Body of pancreas (tissue), 4 donors: Measurements from ENCODE around the gene LRRC1.

Experiments
- POLR2A ChIP-seq, 3 donors: fragments of 450-650 bp; IDR thresholded peaks; one replicate each; pipeline ENCODE4 v1.6.1; 2016; ENCODE audit warnings: antibody characterized with exemption in 3 of 3, mild to moderate bottlenecking in 2 of 3
- TF ChIP-seq, protein P1 (sequence below), 7 experiments: fragments of 450-650 bp in 4 of 7; fragments of 200-600 bp in 3 of 7; sonication (generic) in 3 of 7; IDR thresholded peaks; one replicate each; pipeline ENCODE4 v1.5.1; 2016 to 2019; ENCODE audit warnings: antibody characterized with exemption in 7 of 7

DNA sequence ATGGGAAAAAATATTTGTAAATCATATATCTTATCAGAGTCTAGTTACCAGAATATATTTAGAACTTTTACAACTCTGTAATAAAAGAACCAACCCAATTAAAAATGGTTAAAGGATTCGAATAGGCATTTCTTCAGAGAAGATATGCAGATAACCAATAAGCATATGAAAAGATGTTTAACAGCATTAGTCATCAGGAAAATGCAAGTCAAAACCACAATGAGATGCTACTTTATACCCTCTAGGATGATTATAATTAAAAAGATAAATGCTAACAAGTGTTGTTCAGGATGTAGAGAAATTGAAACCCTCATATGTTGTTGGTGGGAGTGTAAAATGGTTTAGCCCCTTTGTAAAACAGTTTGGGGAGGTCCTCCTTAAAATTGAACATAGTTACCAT lies 94.1 kb downstream of the LRRC1 start:
- TF ChIP-seq, protein P1, sequence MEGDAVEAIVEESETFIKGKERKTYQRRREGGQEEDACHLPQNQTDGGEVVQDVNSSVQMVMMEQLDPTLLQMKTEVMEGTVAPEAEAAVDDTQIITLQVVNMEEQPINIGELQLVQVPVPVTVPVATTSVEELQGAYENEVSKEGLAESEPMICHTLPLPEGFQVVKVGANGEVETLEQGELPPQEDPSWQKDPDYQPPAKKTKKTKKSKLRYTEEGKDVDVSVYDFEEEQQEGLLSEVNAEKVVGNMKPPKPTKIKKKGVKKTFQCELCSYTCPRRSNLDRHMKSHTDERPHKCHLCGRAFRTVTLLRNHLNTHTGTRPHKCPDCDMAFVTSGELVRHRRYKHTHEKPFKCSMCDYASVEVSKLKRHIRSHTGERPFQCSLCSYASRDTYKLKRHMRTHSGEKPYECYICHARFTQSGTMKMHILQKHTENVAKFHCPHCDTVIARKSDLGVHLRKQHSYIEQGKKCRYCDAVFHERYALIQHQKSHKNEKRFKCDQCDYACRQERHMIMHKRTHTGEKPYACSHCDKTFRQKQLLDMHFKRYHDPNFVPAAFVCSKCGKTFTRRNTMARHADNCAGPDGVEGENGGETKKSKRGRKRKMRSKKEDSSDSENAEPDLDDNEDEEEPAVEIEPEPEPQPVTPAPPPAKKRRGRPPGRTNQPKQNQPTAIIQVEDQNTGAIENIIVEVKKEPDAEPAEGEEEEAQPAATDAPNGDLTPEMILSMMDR (IDR thresholded peaks at IDR 0.05): no peak
- no peak for TF ChIP-seq POLR2A (IDR thresholded peaks at IDR 0.05)
